Gastroesophageal sphincter (tissue), 4 donors: ENCODE measurements around the gene MEIOC. TPM values are rescaled to one million over a fixed set of nuclear protein-coding genes. Genes with fewer than 3 reads are reported as not detected.

Experiments
- ATAC-seq: fragments of 150-250 bp; one replicate; pipeline ENCODE4 v1.9.1; 2016; ENCODE audit warnings: mild to moderate bottlenecking, moderate library complexity
- H3K27ac ChIP-seq, 4 donors: fragments of 200-600 bp; sonication (generic) in 3 of 4; 1 replicate in 3 of 4; 2 replicates in 1 of 4; pipeline ENCODE4 v1.5.1; 2016 to 2019
- H3K27me3 ChIP-seq: fragments of 200-600 bp; sonication (generic); one replicate; pipeline ENCODE4 v1.5.1; 2019
- H3K36me3 ChIP-seq, 2 donors: fragments of 200-600 bp; sonication (generic); one replicate each; pipeline ENCODE4 v1.5.1; 2019; ENCODE audit warnings: control low read depth in 1 of 2
- H3K4me1 ChIP-seq, 3 donors: fragments of 200-600 bp; sonication (generic); 1 replicate in 2 of 3; 2 replicates in 1 of 3; pipeline ENCODE4 v1.5.1; 2016 to 2019; ENCODE audit warnings: control low read depth in 2 of 3
- H3K4me3 ChIP-seq, 2 donors: fragments of 200-600 bp; sonication (generic); one replicate each; pipeline ENCODE4 v1.5.1; 2019; ENCODE audit warnings: mild to moderate bottlenecking in 1 of 2, moderate library complexity in 1 of 2
- H3K9me3 ChIP-seq, 3 donors: fragments of 200-600 bp; sonication (generic); one replicate each; pipeline ENCODE4 v1.5.1; 2017 to 2019; ENCODE audit warnings: control low read depth in 2 of 3
- EP300 ChIP-seq: sonication (generic); formaldehyde crosslinking; IDR thresholded peaks from one replicate; pipeline ENCODE4 v1.6.1; 2017; ENCODE audit warnings: antibody characterized with exemption, mild to moderate bottlenecking
- POLR2A ChIP-seq, 2 donors: fragments of 450-650 bp; IDR thresholded peaks; one replicate each; pipeline ENCODE4 v1.6.1; 2017; ENCODE audit warnings: antibody characterized with exemption in 2 of 2, mild to moderate bottlenecking in 2 of 2, moderate library complexity in 1 of 2
- POLR2AphosphoS5 ChIP-seq: sonication (generic); formaldehyde crosslinking; IDR thresholded peaks from one replicate; pipeline ENCODE4 v1.6.1; 2017; ENCODE audit warnings: antibody characterized with exemption
- WGBS, 2 donors: methylation state at CpG; one replicate each; pipeline ENCODE4 v1.1.5; 2018; ENCODE audit warnings: low coverage in 1 of 2; 5-methylcytosine and 5-hydroxymethylcytosine counted together
- total RNA-seq, 4 donors: library from RNA; depleted of rRNA; stranded (reverse); fragments of >200 nt; gene quantifications; one replicate each; pipeline ENCODE4 v1.1.0, GENCODE V29; 2016
- TF ChIP-seq, protein P1 (sequence below), 4 experiments: fragments of 200-600 bp in 2 of 4; fragments of 450-650 bp in 2 of 4; sonication (generic) in 1 of 4; IDR thresholded peaks; one replicate each; pipeline ENCODE4 v1.5.1; 2017 to 2019; ENCODE audit warnings: antibody characterized with exemption in 4 of 4, mild to moderate bottlenecking in 2 of 4, moderate library complexity in 2 of 4

MEIOC gene
- total RNA-seq, 4 donors from 2014 or later, result 0.12 to 0.47 TPM; not detected in 2

DNA sequence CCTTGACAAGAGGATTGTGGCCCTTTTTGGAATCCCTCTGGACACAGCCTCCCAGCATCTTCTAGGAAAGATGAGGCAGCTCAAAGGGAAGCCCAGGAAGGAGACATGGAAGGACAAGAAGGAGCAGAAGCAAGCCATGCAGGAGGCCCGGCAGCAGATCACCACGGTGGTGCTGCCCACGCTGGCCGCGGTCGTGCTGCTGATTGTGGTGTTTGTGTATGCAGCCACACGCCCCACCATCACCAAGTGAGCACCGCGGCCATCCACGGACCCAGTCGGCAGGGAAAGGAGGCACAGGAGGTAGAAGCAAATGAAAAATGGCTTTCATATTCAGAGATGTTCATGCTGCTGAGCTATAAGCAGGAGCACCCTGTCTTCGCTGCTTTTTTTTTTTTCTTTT, 10.9 kb upstream of the MEIOC start:
- no peaks in the 10 kb centered on the region for H3K36me3 ChIP-seq
- H3K27me3 ChIP-seq, result peaks cover 25% of the 10 kb centered on the region
- H3K4me3 ChIP-seq, result no peak overlapping the region
- WGBS, 2 donors, result 88 to 91% methylated on average over 5 to 6 of the region's 12 CpGs
- no peak overlapping the region for H3K27ac ChIP-seq
- ATAC-seq, result no peak
- TF ChIP-seq POLR2AphosphoS5 (no peak), EP300 (no peak)
- no peaks in the 10 kb centered on the region for H3K9me3 ChIP-seq
- no peaks in the 10 kb centered on the region for H3K4me1 ChIP-seq

DNA sequence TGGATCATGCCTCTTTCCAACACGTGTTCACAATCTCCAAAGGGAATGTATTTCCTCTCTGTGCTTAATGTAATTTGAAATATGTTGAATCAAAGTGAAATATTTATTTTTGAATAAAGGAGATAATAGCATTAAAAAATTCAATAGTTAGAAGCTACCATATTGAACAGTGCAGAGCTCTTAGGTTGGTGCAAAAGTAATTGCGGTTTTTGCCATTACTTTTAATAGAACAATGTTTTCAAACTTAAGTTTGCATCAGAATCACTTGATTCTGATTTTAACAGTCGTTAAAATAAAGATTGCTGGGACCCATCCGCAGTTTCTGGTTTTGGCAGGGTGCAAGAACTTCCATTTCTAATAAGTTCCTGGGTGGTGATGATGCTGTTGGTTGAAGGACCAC, 10.0 kb upstream of the MEIOC start:
- TF ChIP-seq EP300, result no peak
- TF ChIP-seq, protein P1, sequence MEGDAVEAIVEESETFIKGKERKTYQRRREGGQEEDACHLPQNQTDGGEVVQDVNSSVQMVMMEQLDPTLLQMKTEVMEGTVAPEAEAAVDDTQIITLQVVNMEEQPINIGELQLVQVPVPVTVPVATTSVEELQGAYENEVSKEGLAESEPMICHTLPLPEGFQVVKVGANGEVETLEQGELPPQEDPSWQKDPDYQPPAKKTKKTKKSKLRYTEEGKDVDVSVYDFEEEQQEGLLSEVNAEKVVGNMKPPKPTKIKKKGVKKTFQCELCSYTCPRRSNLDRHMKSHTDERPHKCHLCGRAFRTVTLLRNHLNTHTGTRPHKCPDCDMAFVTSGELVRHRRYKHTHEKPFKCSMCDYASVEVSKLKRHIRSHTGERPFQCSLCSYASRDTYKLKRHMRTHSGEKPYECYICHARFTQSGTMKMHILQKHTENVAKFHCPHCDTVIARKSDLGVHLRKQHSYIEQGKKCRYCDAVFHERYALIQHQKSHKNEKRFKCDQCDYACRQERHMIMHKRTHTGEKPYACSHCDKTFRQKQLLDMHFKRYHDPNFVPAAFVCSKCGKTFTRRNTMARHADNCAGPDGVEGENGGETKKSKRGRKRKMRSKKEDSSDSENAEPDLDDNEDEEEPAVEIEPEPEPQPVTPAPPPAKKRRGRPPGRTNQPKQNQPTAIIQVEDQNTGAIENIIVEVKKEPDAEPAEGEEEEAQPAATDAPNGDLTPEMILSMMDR (IDR thresholded peaks at IDR 0.05), result no peak
- no peak for TF ChIP-seq POLR2AphosphoS5
- TF ChIP-seq POLR2A (IDR thresholded peaks at IDR 0.05), result no peak
- H3K9me3 ChIP-seq, result no peaks in the 10 kb centered on the region
- 79 to 88% methylated on average over 4 of the region's 4 CpGs for WGBS, 2 donors

DNA sequence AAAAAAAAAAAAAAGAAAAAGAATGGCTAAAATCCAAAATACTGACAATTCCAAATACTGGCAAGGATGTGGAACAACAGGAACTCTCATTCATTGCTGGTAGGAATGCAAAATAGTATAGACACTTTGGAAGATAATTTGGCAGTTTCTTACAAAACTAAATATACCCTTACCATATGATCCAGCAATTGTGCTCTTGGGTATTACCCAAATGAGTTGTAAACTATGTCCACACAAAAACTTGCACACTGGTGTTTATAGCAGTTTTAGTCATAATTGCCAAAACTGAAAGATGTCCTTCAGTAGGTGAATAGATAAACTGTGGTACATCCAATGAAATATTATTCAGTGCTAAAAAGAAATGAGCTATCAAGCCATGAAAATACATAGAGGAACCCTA, 8.5 kb upstream of the MEIOC start:
- no peak overlapping the region for H3K4me3 ChIP-seq
- H3K27ac ChIP-seq, result no peak overlapping the region
- H3K4me1 ChIP-seq, result no peaks in the 10 kb centered on the region
- no peak for ATAC-seq
- TF ChIP-seq EP300, result no peak
- no peak for TF ChIP-seq POLR2A (IDR thresholded peaks at IDR 0.05)
- TF ChIP-seq, protein P1 (IDR thresholded peaks at IDR 0.05), result no peak
- no peak for TF ChIP-seq POLR2AphosphoS5
- H3K27me3 ChIP-seq, result peaks cover 34% of the 10 kb centered on the region
- no peaks in the 10 kb centered on the region for H3K9me3 ChIP-seq
- H3K36me3 ChIP-seq, result no peaks in the 10 kb centered on the region

More for the DNA sequence above, 10.0 kb upstream of the MEIOC start:
- Histone ChIP-seq H3K27me3 (peaks cover 25% of the 10 kb centered on the region), H3K36me3 (no peaks in the 10 kb centered on the region), H3K4me3 (no peak overlapping the region), H3K4me1 (no peaks in the 10 kb centered on the region), H3K27ac (no peak overlapping the region)
- ATAC-seq, result no peak

DNA sequence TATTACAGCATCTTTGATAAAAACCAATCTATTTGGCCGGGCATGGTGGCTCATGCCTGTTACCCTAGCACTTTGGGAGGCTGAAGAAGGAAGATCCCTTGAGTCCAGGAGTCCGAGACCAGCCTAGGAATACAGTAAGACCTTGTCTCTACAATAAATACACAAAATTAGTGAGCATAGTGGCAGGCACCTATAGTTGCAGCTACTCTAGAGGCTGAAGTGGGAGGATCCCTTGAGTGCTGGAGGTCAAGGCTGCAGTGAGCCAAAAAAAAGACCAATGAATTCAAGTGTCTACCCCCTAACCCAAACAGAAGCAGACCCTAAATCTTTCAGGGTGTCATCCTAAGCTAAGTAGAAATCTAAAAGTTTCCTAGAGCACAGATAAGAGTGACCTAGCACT, 7.3 kb upstream of the MEIOC start:
- 69 to 80% methylated on average over 2 of the region's 2 CpGs for WGBS, 2 donors
- Histone ChIP-seq H3K9me3 (no peaks in the 10 kb centered on the region), H3K4me1 (no peaks in the 10 kb centered on the region), H3K27me3 (peaks cover 46% of the 10 kb centered on the region), H3K36me3 (no peaks in the 10 kb centered on the region), H3K27ac (no peak overlapping the region), H3K4me3 (no peak overlapping the region)
- ATAC-seq, result no peak
- TF ChIP-seq EP300, result no peak
- no peak for TF ChIP-seq POLR2AphosphoS5
- TF ChIP-seq, protein P1 (IDR thresholded peaks at IDR 0.05), result no peak
- no peak for TF ChIP-seq POLR2A (IDR thresholded peaks at IDR 0.05)

DNA sequence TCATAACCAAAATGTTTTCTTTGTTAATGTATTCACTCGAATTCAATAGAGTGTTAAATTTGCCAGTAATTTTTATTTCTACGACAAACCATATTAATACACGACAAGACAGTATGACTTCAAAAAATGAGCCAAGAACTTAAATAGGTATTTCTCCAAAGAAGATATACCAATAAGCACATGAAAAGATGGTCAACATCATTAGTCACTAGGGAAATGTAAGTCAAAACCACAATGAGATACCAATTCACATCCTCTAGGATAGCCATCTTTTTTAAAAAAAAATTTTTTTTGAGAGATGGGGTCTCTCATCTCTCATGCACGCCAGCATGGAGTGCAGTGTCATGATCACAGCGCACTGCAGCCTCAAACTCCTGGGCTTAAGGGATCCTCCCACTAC, 5.0 kb upstream of the MEIOC start:
- Histone ChIP-seq H3K9me3 (peaks cover 0 to 8% (median 0%) of the 10 kb centered on the region in 3 donors), H3K4me3 (no peak overlapping the region), H3K27ac (no peak overlapping the region), H3K27me3 (peaks cover 58% of the 10 kb centered on the region), H3K36me3 (no peaks in the 10 kb centered on the region), H3K4me1 (peaks cover 0 to 5% (median 1%) of the 10 kb centered on the region in 3 donors)
- no peak for ATAC-seq
- 59 to 78% methylated on average over 4 of the region's 5 CpGs for WGBS, 2 donors
- TF ChIP-seq POLR2A (IDR thresholded peaks at IDR 0.05) (no peak), EP300 (no peak), POLR2AphosphoS5 (no peak)
- TF ChIP-seq, protein P1 (IDR thresholded peaks at IDR 0.05), result no peak
